IPS-18a (cell line): ENCODE data around the gene BCHE.

Experiments used
- H3K27ac ChIP-seq: one replicate; pipeline ENCODE4 v1.5.1; 2013; ENCODE audit warnings: low read length
- H3K27me3 ChIP-seq: one replicate; pipeline ENCODE4 v1.6.1; 2013; ENCODE audit warnings: mild to moderate bottlenecking, low read length; ENCODE audit not compliant: control insufficient read depth, insufficient read depth
- H3K36me3 ChIP-seq: one replicate; pipeline ENCODE4 v1.6.1; 2013; ENCODE audit warnings: low read depth, low read length; ENCODE audit not compliant: control insufficient read depth
- H3K4me1 ChIP-seq: one replicate; pipeline ENCODE4 v1.6.1; 2013; ENCODE audit warnings: low read depth, low read length; ENCODE audit not compliant: control insufficient read depth
- H3K4me3 ChIP-seq: one replicate; pipeline ENCODE4 v1.5.1; 2013; ENCODE audit warnings: low read length
- H3K9ac ChIP-seq: one replicate; pipeline ENCODE4 v1.6.1; 2013; ENCODE audit warnings: mild to moderate bottlenecking, low read length, moderate library complexity
- H3K9me3 ChIP-seq: one replicate; pipeline ENCODE4 v1.6.1; 2013; ENCODE audit warnings: low read depth, low read length; ENCODE audit not compliant: control insufficient read depth

BCHE gene

DNA sequence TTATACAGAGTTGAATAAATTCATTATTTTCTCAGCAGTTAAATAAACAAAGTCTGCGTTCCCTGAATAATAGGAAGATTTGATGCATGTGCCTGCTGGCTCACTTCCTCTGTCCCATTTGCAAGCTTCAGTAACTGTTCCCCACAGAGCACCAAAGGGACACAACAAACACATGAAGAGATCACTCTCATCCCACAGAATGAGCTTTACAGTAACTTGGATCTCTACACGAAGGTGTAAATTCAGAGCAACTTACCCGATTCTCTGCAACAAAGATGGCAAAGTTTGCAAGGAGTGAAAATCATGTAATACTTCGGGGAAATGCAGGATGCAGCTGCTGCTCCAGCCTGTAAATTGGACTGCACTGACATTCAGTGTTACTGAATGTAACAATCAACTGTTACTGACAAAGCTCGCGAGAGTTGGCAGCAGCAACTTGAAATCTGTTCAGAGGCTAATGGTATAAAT, at the start of gene BCHE:
TSS of gene BCHE (minus strand) at position 366 of the 468 bp plus-strand sequence. CDS start 6,390 bp downstream, outside the sequence.
- H3K27me3 ChIP-seq, result no peaks in the 10 kb centered on the region
- H3K27ac ChIP-seq, result peak within 1 kb of the TSS; percentile 43
- H3K9me3 ChIP-seq, result no peaks in the 10 kb centered on the region
- H3K36me3 ChIP-seq, result no peaks in the 10 kb centered on the region
- peak within 1 kb of the TSS; percentile 55 for H3K9ac ChIP-seq
- peaks cover 5% of the 10 kb centered on the region for H3K4me1 ChIP-seq
- peak within 1 kb of the TSS; percentile 63 for H3K4me3 ChIP-seq

DNA sequence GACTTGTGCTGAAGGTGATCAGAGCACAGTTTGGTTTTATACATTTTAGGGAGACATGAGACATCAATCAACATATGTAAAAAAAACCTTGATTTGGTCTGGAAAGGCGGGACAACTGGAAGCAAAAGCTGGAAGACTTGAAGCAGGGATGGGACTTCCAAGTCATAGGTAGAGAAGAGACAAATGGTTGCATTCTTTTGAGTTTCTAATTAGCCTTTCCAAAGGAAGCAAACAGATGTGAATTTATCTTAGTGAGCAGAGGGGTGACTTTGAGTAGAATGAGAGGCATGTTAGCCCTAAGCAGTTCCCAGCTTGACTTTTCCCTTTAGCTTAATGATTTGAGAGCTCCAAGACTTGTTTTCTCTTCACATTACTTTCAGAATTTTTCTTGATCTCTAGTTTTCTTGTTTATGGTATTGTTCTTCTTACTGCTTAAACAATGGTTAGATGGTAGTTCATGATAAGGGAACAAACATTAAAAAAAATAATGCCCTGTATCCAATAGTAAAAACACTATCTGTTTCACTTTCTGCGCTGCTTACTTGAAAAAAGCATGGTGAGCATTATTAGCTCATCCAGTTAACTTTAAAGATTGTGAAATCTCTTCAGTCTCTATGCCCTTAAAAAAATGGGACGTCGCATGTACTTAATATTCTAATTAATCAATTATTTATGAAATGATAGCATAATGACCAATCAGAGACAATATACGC, 48.5 kb upstream of the BCHE start:
- H3K9me3 ChIP-seq, result no peaks in the 10 kb centered on the region
- no peak overlapping the region for H3K27ac ChIP-seq
- H3K4me3 ChIP-seq, result no peak overlapping the region
- H3K9ac ChIP-seq, result no peak overlapping the region
- no peaks in the 10 kb centered on the region for H3K27me3 ChIP-seq
- peaks cover 8% of the 10 kb centered on the region for H3K4me1 ChIP-seq
- H3K36me3 ChIP-seq, result no peaks in the 10 kb centered on the region

DNA sequence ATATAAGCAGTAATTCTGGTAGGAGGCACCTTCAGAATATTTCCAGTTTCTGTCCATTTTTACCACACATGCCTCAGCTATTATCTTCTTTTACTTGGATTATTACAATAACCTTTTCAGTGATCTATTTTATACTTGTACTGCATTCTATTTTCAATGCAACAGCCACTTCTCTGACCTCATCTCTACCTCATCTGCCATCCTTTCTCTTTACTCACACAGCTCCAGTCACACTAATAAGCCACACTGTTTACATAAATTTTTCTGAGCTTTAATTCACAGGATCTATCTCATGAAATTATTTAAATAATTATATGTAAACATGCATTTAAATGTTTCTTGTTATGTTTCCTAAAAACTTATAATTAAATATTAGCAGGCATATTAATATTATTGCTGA, 47.3 kb upstream of the BCHE start:
- no peak overlapping the region for H3K27ac ChIP-seq
- H3K9ac ChIP-seq, result no peak overlapping the region
- no peak overlapping the region for H3K4me3 ChIP-seq
- no peaks in the 10 kb centered on the region for H3K27me3 ChIP-seq
- peaks cover 8% of the 10 kb centered on the region for H3K4me1 ChIP-seq
- no peaks in the 10 kb centered on the region for H3K36me3 ChIP-seq
- no peaks in the 10 kb centered on the region for H3K9me3 ChIP-seq

DNA sequence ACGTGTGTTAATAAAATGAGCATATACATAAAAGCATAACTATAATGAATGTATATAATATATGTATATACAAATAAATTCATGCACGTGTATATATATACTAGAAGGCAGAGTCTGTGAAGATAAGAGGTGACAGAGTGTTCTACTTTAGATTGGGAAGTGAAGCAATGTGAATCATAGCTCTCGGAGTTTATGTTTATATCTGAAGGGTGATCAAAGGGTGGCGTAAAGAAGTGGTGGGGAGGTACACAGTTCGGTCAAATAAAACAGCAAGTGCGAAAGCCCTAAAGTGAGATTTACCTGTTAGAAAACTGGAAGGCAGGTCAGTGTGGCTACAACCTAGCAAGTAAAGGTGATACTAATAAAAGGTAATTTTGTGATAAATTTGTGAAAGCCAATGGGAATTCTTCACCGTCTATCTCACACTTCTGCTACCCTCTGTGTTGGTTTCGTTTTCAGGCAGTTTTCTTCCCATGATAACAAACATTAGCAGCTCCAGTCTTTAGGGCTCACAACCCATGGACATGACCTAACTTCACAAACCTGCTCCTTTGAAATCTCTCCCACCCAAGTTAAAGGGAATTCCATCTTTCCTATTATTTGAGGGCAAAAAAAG, 46.7 kb upstream of the BCHE start:
- Histone ChIP-seq H3K9me3 (no peaks in the 10 kb centered on the region), H3K4me3 (no peak overlapping the region), H3K27me3 (no peaks in the 10 kb centered on the region), H3K36me3 (no peaks in the 10 kb centered on the region), H3K4me1 (peaks cover 8% of the 10 kb centered on the region), H3K27ac (no peak overlapping the region), H3K9ac (no peak overlapping the region)

DNA sequence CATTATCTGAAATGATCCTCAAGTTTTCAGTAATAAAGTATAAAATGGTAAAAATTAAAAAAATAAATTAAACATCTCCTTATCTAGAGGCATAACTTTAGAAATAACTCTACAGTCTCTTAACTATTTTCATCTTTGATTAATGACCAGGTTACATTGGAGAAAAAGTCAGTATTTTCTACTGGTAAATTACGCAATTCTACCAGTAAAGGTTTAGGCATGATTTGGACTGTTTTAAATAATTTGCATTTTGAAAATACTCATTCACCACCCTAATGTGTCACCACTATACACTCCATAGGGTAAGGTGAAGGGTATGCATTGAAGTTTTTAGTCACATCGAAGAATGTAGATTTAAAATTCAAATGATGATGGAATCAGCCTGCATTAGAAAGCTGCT, 45.9 kb upstream of the BCHE start:
- Histone ChIP-seq H3K27ac (no peak overlapping the region), H3K36me3 (no peaks in the 10 kb centered on the region), H3K4me3 (no peak overlapping the region), H3K4me1 (peaks cover 8% of the 10 kb centered on the region), H3K9ac (no peak overlapping the region), H3K9me3 (no peaks in the 10 kb centered on the region), H3K27me3 (no peaks in the 10 kb centered on the region)

DNA sequence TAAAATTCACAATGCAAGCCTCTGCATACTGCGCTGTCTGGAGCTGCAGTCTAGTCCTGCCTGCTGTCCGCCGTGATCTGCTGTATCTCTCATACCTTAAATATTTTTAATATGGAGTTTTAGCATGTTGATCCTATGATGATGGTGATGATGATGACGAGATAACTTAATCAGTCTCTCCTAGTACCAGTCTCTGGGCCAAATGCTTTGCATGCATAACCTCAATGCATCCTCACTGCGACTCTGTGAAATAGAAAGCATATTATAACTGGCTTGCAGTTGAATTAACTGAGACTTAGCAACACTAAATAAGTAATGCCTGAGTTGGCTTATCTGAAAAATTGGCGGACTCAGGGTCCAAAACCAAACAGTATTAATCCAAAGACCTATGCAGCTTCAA, 38.4 kb upstream of the BCHE start:
- Histone ChIP-seq H3K36me3 (no peaks in the 10 kb centered on the region), H3K4me3 (no peak overlapping the region)

DNA sequence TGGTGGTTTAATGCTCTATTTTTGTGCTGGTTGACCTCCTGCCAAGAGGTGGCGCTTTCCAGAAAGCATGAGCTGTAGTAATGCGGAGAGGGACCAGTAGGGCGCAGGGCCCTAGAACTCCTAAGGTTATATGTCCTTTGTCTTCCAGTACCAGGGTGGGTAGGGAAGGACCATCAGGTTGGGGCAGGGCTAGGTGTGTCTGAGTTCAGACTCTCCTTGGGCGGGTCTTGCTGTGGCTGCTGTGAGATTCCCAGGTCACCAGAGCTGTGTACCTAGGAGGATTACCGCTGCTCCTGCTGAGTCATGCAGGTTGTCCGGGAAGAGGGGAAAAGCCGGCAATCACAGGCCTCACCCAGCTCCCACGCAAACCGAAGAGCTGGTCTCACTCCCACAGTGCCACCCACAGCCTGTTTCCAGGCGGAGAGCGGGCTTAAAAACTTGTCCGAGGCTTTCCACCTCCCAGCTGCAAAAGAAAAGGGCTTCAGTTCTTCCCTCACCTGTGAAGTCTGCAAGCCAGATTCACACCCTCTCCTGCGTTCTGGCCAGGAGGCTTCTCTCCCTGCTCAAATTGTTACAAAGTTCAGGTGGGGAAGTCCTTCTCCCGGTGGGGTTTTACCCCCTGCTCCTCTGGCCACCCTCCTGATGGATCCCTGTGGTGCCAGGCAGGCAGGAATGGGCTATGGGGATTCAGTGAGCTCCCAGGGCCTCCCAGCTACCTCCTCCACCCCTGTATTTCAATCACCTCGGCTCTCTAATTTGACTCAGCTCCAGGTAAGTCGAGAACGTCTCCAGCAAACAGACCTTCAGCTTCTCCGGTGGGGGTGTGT, 37.7 kb upstream of the BCHE start:
- Histone ChIP-seq H3K4me1 (no peaks in the 10 kb centered on the region), H3K4me3 (no peak overlapping the region), H3K9me3 (no peaks in the 10 kb centered on the region), H3K27me3 (no peaks in the 10 kb centered on the region), H3K27ac (no peak overlapping the region), H3K36me3 (no peaks in the 10 kb centered on the region), H3K9ac (no peak overlapping the region)

More for the DNA sequence above, 38.4 kb upstream of the BCHE start:
- H3K27ac ChIP-seq, result no peak overlapping the region
- no peaks in the 10 kb centered on the region for H3K27me3 ChIP-seq
- H3K9ac ChIP-seq, result no peak overlapping the region
- H3K4me1 ChIP-seq, result no peaks in the 10 kb centered on the region
- H3K9me3 ChIP-seq, result no peaks in the 10 kb centered on the region

DNA sequence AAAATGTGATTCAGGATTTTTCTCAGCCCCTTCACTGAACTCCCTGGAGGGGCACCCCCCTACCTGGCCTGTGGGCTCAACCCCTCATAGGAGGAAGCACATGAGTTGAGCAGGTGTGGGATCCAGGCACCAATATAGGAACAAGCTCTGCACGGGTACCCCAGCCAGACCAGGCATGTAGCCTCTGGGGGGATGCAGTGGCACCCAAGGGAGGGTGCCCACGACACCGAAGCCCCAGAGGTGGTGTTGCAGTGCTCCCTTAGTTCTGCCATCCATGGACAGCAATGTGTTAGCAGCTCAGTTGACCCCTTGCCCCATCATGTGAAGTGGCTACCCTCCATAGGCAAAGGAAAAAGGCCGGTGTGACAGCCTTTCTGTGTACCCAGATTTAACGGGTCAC, 30.9 kb upstream of the BCHE start:
- Histone ChIP-seq H3K4me1 (no peaks in the 10 kb centered on the region), H3K9me3 (no peaks in the 10 kb centered on the region), H3K36me3 (no peaks in the 10 kb centered on the region), H3K27me3 (no peaks in the 10 kb centered on the region), H3K9ac (no peak overlapping the region), H3K4me3 (no peak overlapping the region), H3K27ac (no peak overlapping the region)

DNA sequence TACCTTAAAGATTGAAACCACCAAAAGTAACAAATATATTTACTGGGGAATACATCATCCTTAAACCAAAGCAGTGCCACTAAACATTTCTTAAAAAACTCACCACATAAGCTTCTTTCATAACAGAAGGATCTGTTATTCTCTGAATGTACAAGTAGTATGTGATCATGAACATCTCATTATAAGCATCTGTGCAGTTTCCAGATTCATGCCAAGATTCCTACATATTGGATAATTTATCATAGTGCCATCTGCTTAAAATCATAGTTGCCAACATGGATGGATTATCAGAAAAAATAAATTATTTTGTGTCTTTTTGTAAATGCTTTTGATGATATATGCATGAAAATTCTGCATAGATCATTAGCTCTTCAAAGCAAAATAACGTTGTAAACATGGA, 21.8 kb upstream of the BCHE start:
- Histone ChIP-seq H3K9ac (no peak overlapping the region), H3K27ac (no peak overlapping the region), H3K4me1 (no peaks in the 10 kb centered on the region), H3K9me3 (no peaks in the 10 kb centered on the region), H3K27me3 (no peaks in the 10 kb centered on the region), H3K4me3 (no peak overlapping the region), H3K36me3 (no peaks in the 10 kb centered on the region)

DNA sequence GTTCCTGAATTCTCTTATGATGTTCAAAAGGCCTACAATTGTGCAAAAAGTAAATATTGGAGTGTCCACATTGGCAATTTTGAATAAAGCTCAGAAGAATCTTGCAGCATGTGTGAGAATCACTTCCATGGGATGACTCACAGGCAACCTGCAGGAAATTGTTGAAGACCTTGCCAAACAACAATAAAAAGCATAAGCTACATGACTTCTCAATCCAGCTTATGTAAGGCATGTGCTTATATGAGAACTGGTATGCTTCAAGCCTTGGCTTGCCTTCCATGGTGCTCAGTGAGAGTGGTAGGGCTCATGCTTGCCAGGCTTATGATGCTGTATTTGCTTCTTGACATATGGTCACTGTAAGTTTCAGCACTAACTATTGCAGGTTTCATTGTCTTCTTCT, 18.4 kb upstream of the BCHE start:
- Histone ChIP-seq H3K4me1 (no peaks in the 10 kb centered on the region), H3K36me3 (no peaks in the 10 kb centered on the region), H3K27me3 (no peaks in the 10 kb centered on the region), H3K27ac (no peak overlapping the region), H3K9ac (no peak overlapping the region), H3K4me3 (no peak overlapping the region), H3K9me3 (no peaks in the 10 kb centered on the region)

DNA sequence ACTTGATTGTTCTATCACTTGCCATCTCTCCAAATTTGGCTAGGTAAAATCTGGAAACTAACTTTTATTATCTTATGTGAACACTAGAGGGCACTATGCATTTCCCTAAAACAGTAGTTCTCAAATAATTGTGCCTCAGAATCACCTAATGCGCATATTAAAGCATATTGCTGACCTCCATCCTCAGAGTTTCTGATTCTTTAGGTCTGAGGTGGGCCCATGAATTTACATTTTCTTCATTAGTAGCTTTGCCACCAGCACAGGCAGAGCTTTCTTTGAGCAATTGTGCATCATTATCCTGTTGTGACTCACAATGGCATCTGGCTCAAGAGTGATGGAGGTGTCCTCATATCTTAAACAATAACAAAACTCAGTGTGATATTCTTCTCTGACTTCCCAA, 17.5 kb upstream of the BCHE start:
- Histone ChIP-seq H3K27ac (no peak overlapping the region), H3K4me1 (no peaks in the 10 kb centered on the region), H3K27me3 (no peaks in the 10 kb centered on the region), H3K9ac (no peak overlapping the region), H3K36me3 (no peaks in the 10 kb centered on the region), H3K9me3 (no peaks in the 10 kb centered on the region), H3K4me3 (no peak overlapping the region)
